Measurements from ENCODE around the gene TEX22.

Gene TEX22

GRCh38 chr14:105415481-105416428 is 17.4 kb downstream of the TEX22 start:
- DNase-seq (ENCODE audit: low read depth, low spot score), result no peak
- H3K4me3 ChIP-seq (ENCODE audit: low read length), result peak overlapping the region; percentile 38

GRCh38 chr14:105416671-105417070 is 18.3 kb downstream of the TEX22 start:
- H3K4me3 ChIP-seq (ENCODE audit: low read length), result no peak overlapping the region
- no peak for DNase-seq (ENCODE audit: low read depth, low spot score)

- DNase-seq (ENCODE audit: low read depth, low spot score), result no peak
- H3K4me3 ChIP-seq (ENCODE audit: low read length), result no peak overlapping the region
Measured at GRCh38 chr14:105417690-105418121, 19.4 kb downstream of the TEX22 start.

GRCh38 chr14:105418269-105419194 is 20.2 kb downstream of the TEX22 start:
- DNase-seq (ENCODE audit: low read depth, low spot score), result no peak
- H3K4me3 ChIP-seq (ENCODE audit: low read length), result peak overlapping the region; percentile 72

- DNase-seq (ENCODE audit: low read depth, low spot score), result no peak
- H3K4me3 ChIP-seq (ENCODE audit: low read length), result peak within 1 kb of the TSS; percentile 87
Measured at GRCh38 chr14:105419195-105420091, 21.1 kb downstream of the TEX22 start, which contains the start of gene MTA1. Gene MTA1, plus strand, starts transcription at chr14:105419827. Its CDS starts 209 bp downstream, at chr14:105420036.

GRCh38 chr14:105420101-105420973 is 22.0 kb downstream of the TEX22 start:
- H3K4me3 ChIP-seq (ENCODE audit: low read length), result peak overlapping the region; percentile 87
- DNase-seq (ENCODE audit: low read depth, low spot score), result no peak

- H3K4me3 ChIP-seq (ENCODE audit: low read length), result peak overlapping the region; percentile 87
- no peak for DNase-seq (ENCODE audit: low read depth, low spot score)
Measured at GRCh38 chr14:105420974-105421674, 22.8 kb downstream of the TEX22 start.

- no peak for DNase-seq (ENCODE audit: low read depth, low spot score)
- peak overlapping the region; percentile 87 for H3K4me3 ChIP-seq (ENCODE audit: low read length)
Measured at GRCh38 chr14:105421723-105422615, 23.6 kb downstream of the TEX22 start.

- no peak overlapping the region for H3K4me3 ChIP-seq (ENCODE audit: low read length)
- DNase-seq (ENCODE audit: low read depth, low spot score), result no peak
Measured at GRCh38 chr14:105422695-105423487, 24.6 kb downstream of the TEX22 start.

GRCh38 chr14:105423488-105424195 is 25.3 kb downstream of the TEX22 start:
- H3K4me3 ChIP-seq (ENCODE audit: low read length), result no peak overlapping the region
- DNase-seq (ENCODE audit: low read depth, low spot score), result no peak

GRCh38 chr14:105424861-105425260 is 26.5 kb downstream of the TEX22 start:
- no peak for DNase-seq (ENCODE audit: low read depth, low spot score)
- H3K4me3 ChIP-seq (ENCODE audit: low read length), result no peak overlapping the region

GRCh38 chr14:105425823-105426247 is 27.5 kb downstream of the TEX22 start:
- DNase-seq (ENCODE audit: low read depth, low spot score), result no peak
- H3K4me3 ChIP-seq (ENCODE audit: low read length), result no peak overlapping the region

GRCh38 chr14:105426416-105427130 is 28.2 kb downstream of the TEX22 start:
- no peak for DNase-seq (ENCODE audit: low read depth, low spot score)
- no peak overlapping the region for H3K4me3 ChIP-seq (ENCODE audit: low read length)

- H3K4me3 ChIP-seq (ENCODE audit: low read length), result no peak overlapping the region
- no peak for DNase-seq (ENCODE audit: low read depth, low spot score)
Measured at GRCh38 chr14:105427412-105427811, 29.1 kb downstream of the TEX22 start.

Measured in Jurkat, Clone E6-1 (cell line).